Stimulated activated CD8-positive, alpha-beta memory T cell treated with anti-CD3 and anti-CD28 coated beads, Interleukin-4, amount 100 ng/mL, for 48 hours (primary cell): Measurements from ENCODE around the gene MAP3K21.

Experiments
- DNase-seq: peaks from one replicate; pipeline ENCODE4 v3.0.0-alpha.2; 2020

Gene MAP3K21

GRCh38 chr1:233327651-233328141 is at the start of gene MAP3K21:
TSS of gene MAP3K21 (plus strand) at chr1:233327724. CDS start at chr1:233328029, 305 bp downstream.
- no peak for DNase-seq

- no peak for DNase-seq
These were observed 48.9 kb upstream of the MAP3K21 start for GRCh38 chr1:233278631-233279030.

GRCh38 chr1:233279971-233280370 is 47.6 kb upstream of the MAP3K21 start:
- DNase-seq = no peak

GRCh38 chr1:233281711-233282581 is 45.6 kb upstream of the MAP3K21 start:
- DNase-seq = peak; percentile 29

- DNase-seq = no peak
These were observed 45.0 kb upstream of the MAP3K21 start for GRCh38 chr1:233282582-233282886.

- DNase-seq = no peak
These were observed 37.8 kb upstream of the MAP3K21 start for GRCh38 chr1:233289676-233290075.

- DNase-seq = no peak
These were observed 37.0 kb upstream of the MAP3K21 start for GRCh38 chr1:233290396-233291034.

GRCh38 chr1:233293556-233294446 is 33.7 kb upstream of the MAP3K21 start:
- DNase-seq = no peak

- no peak for DNase-seq
These were observed 32.6 kb upstream of the MAP3K21 start for GRCh38 chr1:233294913-233295236.

GRCh38 chr1:233295237-233295974 is 32.1 kb upstream of the MAP3K21 start, which contains the start of gene PCNX2:
TSS of gene PCNX2 (minus strand) at chr1:233295725. CDS start at chr1:233295478, 247 bp downstream.
- peak; percentile 80 for DNase-seq

- DNase-seq = no peak
These were observed 31.6 kb upstream of the MAP3K21 start for GRCh38 chr1:233295975-233296322.

GRCh38 chr1:233299450-233299849 is 28.1 kb upstream of the MAP3K21 start:
- no peak for DNase-seq

- DNase-seq = no peak
These were observed 27.2 kb upstream of the MAP3K21 start for GRCh38 chr1:233300326-233300725.

- no peak for DNase-seq
These were observed 22.9 kb upstream of the MAP3K21 start for GRCh38 chr1:233304489-233305102.

- no peak for DNase-seq
These were observed 13.9 kb upstream of the MAP3K21 start for GRCh38 chr1:233313434-233314155.

- no peak for DNase-seq
These were observed 11.7 kb upstream of the MAP3K21 start for GRCh38 chr1:233315718-233316301.

- no peak for DNase-seq
These were observed 11.1 kb upstream of the MAP3K21 start for GRCh38 chr1:233316473-233316872.

- DNase-seq = no peak
These were observed 8.3 kb upstream of the MAP3K21 start for GRCh38 chr1:233319272-233319671.

GRCh38 chr1:233320023-233320422 is 7.5 kb upstream of the MAP3K21 start:
- no peak for DNase-seq

- no peak for DNase-seq
These were observed 3.8 kb upstream of the MAP3K21 start for GRCh38 chr1:233323718-233324117.

GRCh38 chr1:233326319-233326718 is 1.2 kb upstream of the MAP3K21 start:
- DNase-seq = no peak
